OCI-LY7 (cell line): Measurements from ENCODE around the gene RNF130. TPM values are rescaled to one million over a fixed set of nuclear protein-coding genes. Genes with fewer than 3 reads are reported as not detected.

Experiments
- BruUV-seq: library from RNA; stranded (reverse); fragments of 400-500 nt; replicated peaks from 2 replicates; lab custom pipeline; 2021; lab: Mats Ljungman, UMichigan
- CTCF ChIA-PET: fragments of 300-600 bp; sonication (Branson Sonifier 250); formaldehyde crosslinking; loops from one replicate; lab custom pipeline; 2022; ENCODE audit warnings: antibody characterized with exemption; ENCODE audit not compliant: unreplicated experiment; lab: Charles Lee
- POLR2A ChIA-PET: fragments of 300-600 bp; sonication (Branson Sonifier 250); formaldehyde crosslinking; loops from one replicate; lab custom pipeline; 2022; ENCODE audit warnings: antibody characterized with exemption; lab: Charles Lee
- DNase-seq: peaks from one replicate; pipeline ENCODE4 v3.0.0-alpha.2; 2015; ENCODE audit warnings: low spot score
- H2AFZ ChIP-seq: fragments of 200-600 bp; sonication (generic), shearing (Covaris generic); 2 replicates; pipeline ENCODE4 v1.6.1; 2014; ENCODE audit warnings: mild to moderate bottlenecking, antibody characterized with exemption, low read length, moderate library complexity
- H3K27ac ChIP-seq: fragments of 200-600 bp; sonication (generic); 2 replicates; pipeline ENCODE4 v1.5.1; 2014; ENCODE audit warnings: mixed run types, low read depth, mild to moderate bottlenecking, moderate library complexity, low read length, inconsistent platforms; ENCODE audit not compliant: poor library complexity, severe bottlenecking
- H3K36me3 ChIP-seq: fragments of 200-600 bp; sonication (generic); 2 replicates; pipeline ENCODE4 v1.6.1; 2014; ENCODE audit warnings: mild to moderate bottlenecking, antibody characterized with exemption, low read length, moderate library complexity, mixed read lengths; ENCODE audit not compliant: insufficient read depth
- H3K4me1 ChIP-seq: fragments of 200-600 bp; sonication (generic); 2 replicates; pipeline ENCODE4 v1.5.1; 2014; ENCODE audit warnings: mild to moderate bottlenecking, low read length; ENCODE audit not compliant: insufficient read depth, poor library complexity, severe bottlenecking
- H3K4me2 ChIP-seq: fragments of 200-600 bp; sonication (generic); 2 replicates; pipeline ENCODE4 v1.6.1; 2014; ENCODE audit warnings: mild to moderate bottlenecking, low read length
- H3K4me3 ChIP-seq: fragments of 200-600 bp; sonication (generic); 2 replicates; pipeline ENCODE4 v1.5.1; 2014; ENCODE audit warnings: mild to moderate bottlenecking, low read depth, low read length; ENCODE audit not compliant: poor library complexity, severe bottlenecking
- H3K79me2 ChIP-seq: fragments of 200-600 bp; sonication (generic); 2 replicates; pipeline ENCODE4 v1.6.1; 2016; ENCODE audit warnings: low read depth, mild to moderate bottlenecking, low read length, moderate library complexity, mixed read lengths; ENCODE audit not compliant: insufficient read depth
- H3K9me2 ChIP-seq: fragments of 200-600 bp; sonication (generic); 2 replicates; pipeline ENCODE4 v1.6.1; 2016; ENCODE audit warnings: mild to moderate bottlenecking, low read length, mixed read lengths; ENCODE audit not compliant: insufficient read depth
- H3K9me3 ChIP-seq: fragments of 200-600 bp; sonication (generic); 2 replicates; pipeline ENCODE4 v1.6.1; 2014; ENCODE audit warnings: mild to moderate bottlenecking, mixed run types, low read length, mixed read lengths
- H4K20me1 ChIP-seq: fragments of 200-600 bp; sonication (generic); 2 replicates; pipeline ENCODE4 v1.6.1; 2014; ENCODE audit warnings: mild to moderate bottlenecking, antibody characterized with exemption, low read length, moderate library complexity, mixed read lengths; ENCODE audit not compliant: insufficient read depth
- EZH2phosphoT487 ChIP-seq: fragments of 200-600 bp; sonication (generic); IDR thresholded peaks from 2 replicates; pipeline ENCODE4 v1.6.1; 2018; ENCODE audit warnings: low read depth, borderline replicate concordance, mild to moderate bottlenecking, mixed run types, antibody characterized with exemption, low read length, moderate library complexity, mixed read lengths
- intact Hi-C: fragments of 100-400 bp; cut with micrococcal nuclease; formaldehyde crosslinking; loops from one replicate; pipeline ENCODE4 v1.10.0; 2022; ENCODE audit not compliant: unreplicated experiment
- total RNA-seq, 2 experiments: library from RNA; depleted of rRNA in 1 of 2; stranded (reverse); fragments of >200 nt in 1 of 2; shearing (Covaris generic) in 1 of 2; gene quantifications; 2 replicates each; pipeline ENCODE4 v1.2.3, GENCODE V29; 2014 to 2022
- TF ChIP-seq, protein P1 (sequence below): fragments of 200-600 bp; sonication (generic); conservative IDR thresholded peaks from 2 replicates; pipeline ENCODE4 v1.5.1; 2014; ENCODE audit warnings: mild to moderate bottlenecking, antibody characterized with exemption, low read length, moderate library complexity, mixed read lengths

RNF130 gene
- total RNA-seq, 2 experiments from 2014 or later: 0.16 TPM; not detected in 1

DNA sequence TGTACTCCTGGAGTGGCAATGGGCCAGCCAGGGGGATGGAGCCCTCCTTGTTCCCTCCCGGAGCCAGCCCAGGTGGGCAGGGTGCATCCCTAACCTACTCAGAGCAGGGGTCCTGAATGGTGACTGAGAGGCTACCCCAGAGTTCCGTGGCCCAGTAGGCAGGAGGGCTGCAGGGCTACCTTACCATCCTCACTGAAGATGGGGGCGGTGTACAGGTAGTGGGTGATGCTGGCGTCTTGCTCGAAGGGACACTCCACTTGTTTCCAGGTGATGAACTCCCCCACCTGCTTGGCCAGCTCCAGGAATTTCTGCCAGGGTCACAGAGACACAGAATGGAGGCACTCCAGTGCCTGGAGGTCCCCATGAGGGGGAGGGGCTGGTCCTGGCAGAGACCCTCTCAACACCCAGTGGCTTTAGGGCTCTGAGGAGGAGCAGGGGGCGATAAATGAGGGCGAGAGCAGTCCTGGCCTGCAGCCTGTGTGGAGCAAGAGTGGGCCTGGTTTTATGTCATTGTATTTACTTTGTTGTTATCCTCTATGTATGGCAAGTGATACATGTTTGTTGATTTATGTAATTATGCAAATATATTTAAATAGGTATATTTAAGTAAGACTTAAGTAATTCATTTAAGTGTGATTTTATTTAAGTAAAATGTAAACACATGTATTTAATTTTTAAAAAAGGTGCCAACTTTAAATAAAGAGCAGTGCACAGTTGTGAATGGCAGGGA lies 39.9 kb upstream of the RNF130 start:
- BruUV-seq: no TSS peak
- CTCF ChIA-PET: no interaction called here
- intact Hi-C loops: no loop called here

DNA sequence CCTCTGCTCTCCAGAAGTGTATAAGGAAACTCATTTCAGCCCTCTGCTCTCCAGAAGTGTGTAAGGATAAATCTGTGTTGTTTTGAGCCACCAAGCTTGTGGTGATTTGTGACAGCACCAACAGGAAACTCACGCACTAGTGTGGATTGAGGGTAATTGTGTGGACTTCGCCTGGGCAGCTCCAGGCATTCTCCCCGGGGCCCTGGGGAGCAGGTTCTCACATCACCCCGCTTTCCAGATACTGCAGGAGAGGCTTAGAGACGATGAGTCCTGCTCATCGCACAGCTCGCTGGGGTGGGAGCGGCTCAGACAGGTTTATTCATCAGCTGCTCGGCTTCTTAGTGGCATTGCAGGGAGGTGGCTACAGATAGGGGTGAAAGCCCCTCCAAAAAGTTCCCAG lies 38.4 kb upstream of the RNF130 start:
- ChIA-PET CTCF (no interaction called here), POLR2A (interaction anchor here (0.6 kb wide), 2 partner anchors 622 to 1748 kb away, joined by 3 read pairs; no protein-coding TSS in a partner anchor)
- no peaks in the 10 kb centered on the region for H4K20me1 ChIP-seq
- no peaks in the 10 kb centered on the region for H3K9me2 ChIP-seq
- BruUV-seq: no TSS peak
- peaks cover 8% of the 10 kb centered on the region; the same call in 1 of the 2 replicates for H3K9me3 ChIP-seq
- H3K4me2 ChIP-seq: no peak overlapping the region
- H3K4me3 ChIP-seq: no peak overlapping the region
- no peak overlapping the region for H3K27ac ChIP-seq
- no peaks in the 10 kb centered on the region for H3K4me1 ChIP-seq
- H2AFZ ChIP-seq: no peak overlapping the region
- no peak for DNase-seq
- H3K79me2 ChIP-seq: no peaks in the 10 kb centered on the region
- H3K36me3 ChIP-seq: no peaks in the 10 kb centered on the region
- TF ChIP-seq EZH2phosphoT487: no peak
- TF ChIP-seq, protein P1, sequence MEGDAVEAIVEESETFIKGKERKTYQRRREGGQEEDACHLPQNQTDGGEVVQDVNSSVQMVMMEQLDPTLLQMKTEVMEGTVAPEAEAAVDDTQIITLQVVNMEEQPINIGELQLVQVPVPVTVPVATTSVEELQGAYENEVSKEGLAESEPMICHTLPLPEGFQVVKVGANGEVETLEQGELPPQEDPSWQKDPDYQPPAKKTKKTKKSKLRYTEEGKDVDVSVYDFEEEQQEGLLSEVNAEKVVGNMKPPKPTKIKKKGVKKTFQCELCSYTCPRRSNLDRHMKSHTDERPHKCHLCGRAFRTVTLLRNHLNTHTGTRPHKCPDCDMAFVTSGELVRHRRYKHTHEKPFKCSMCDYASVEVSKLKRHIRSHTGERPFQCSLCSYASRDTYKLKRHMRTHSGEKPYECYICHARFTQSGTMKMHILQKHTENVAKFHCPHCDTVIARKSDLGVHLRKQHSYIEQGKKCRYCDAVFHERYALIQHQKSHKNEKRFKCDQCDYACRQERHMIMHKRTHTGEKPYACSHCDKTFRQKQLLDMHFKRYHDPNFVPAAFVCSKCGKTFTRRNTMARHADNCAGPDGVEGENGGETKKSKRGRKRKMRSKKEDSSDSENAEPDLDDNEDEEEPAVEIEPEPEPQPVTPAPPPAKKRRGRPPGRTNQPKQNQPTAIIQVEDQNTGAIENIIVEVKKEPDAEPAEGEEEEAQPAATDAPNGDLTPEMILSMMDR: no peak
- intact Hi-C loops: no loop called here

More for the DNA sequence above, 39.9 kb upstream of the RNF130 start:
- H3K4me3 ChIP-seq: no peak overlapping the region
- DNase-seq: no peak
- no peaks in the 10 kb centered on the region for H3K79me2 ChIP-seq
- no peaks in the 10 kb centered on the region for H3K36me3 ChIP-seq
- POLR2A ChIA-PET: no interaction called here
- TF ChIP-seq EZH2phosphoT487: no peak
- TF ChIP-seq, protein P1: no peak
- peaks cover 8% of the 10 kb centered on the region; the same call in 1 of the 2 replicates for H3K9me3 ChIP-seq
- no peaks in the 10 kb centered on the region for H3K9me2 ChIP-seq
- no peaks in the 10 kb centered on the region for H3K4me1 ChIP-seq
- no peak overlapping the region for H2AFZ ChIP-seq
- H4K20me1 ChIP-seq: no peaks in the 10 kb centered on the region
- no peak overlapping the region for H3K4me2 ChIP-seq
- H3K27ac ChIP-seq: no peak overlapping the region

DNA sequence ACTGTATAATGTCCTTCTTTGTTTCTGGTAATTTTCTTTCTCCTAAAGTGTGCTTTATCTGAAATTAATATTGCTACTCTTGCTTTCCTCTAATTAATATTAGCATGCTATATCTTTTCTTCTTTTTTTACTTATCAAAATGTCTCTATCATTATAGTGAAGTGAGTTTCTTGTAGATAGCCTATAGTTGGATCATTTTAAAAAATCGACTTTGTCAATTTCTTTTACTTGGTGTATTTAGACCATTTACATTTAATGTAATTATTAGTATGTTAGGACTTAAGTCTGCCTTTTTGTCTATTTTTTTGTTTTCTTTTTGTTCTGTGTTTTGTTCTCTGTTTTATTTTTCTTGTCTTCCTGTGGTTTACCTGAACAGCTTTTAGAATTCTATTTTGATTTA lies 35.4 kb upstream of the RNF130 start:
- no peak overlapping the region for H3K4me3 ChIP-seq
- BruUV-seq: no TSS peak
- H4K20me1 ChIP-seq: no peaks in the 10 kb centered on the region
- H3K27ac ChIP-seq: no peak overlapping the region
- intact Hi-C loops: no loop called here
- H2AFZ ChIP-seq: no peak overlapping the region
- CTCF ChIA-PET: no interaction called here
- no peaks in the 10 kb centered on the region for H3K79me2 ChIP-seq
- H3K4me1 ChIP-seq: no peaks in the 10 kb centered on the region
- H3K36me3 ChIP-seq: no peaks in the 10 kb centered on the region
- POLR2A ChIA-PET: no interaction called here
- H3K9me3 ChIP-seq: peaks cover 8% of the 10 kb centered on the region; the same call in 1 of the 2 replicates
- no peak for TF ChIP-seq EZH2phosphoT487
- TF ChIP-seq, protein P1: no peak
- no peak overlapping the region for H3K4me2 ChIP-seq
- DNase-seq: no peak
- H3K9me2 ChIP-seq: no peaks in the 10 kb centered on the region
